MM.1S (cell line): ENCODE data around the gene FHIT.

Experiments used
- DNase-seq: peaks from one replicate; pipeline ENCODE4 v3.0.0-alpha.2; 2015
- H2AFZ ChIP-seq: fragments of 300-600 bp; sonication (generic); 2 replicates; pipeline ENCODE4 v1.6.0; 2016; ENCODE audit warnings: antibody characterized with exemption, low read length
- H3F3A ChIP-seq: fragments of 300-600 bp; sonication (generic); 2 replicates; pipeline ENCODE4 v1.6.1; 2016; ENCODE audit warnings: mild to moderate bottlenecking, antibody characterized with exemption, low read length, moderate library complexity, mixed read lengths; ENCODE audit not compliant: insufficient read depth
- H3K27ac ChIP-seq: fragments of 300-600 bp; sonication (generic); 2 replicates; pipeline ENCODE4 v1.5.1; 2016; ENCODE audit warnings: mild to moderate bottlenecking, low read length
- H3K27me3 ChIP-seq: fragments of 300-600 bp; sonication (generic); replicated peaks from 2 replicates; pipeline ENCODE4 v1.6.0; 2016; ENCODE audit warnings: low read length; ENCODE audit not compliant: insufficient read depth
- H3K36me3 ChIP-seq: fragments of 300-600 bp; sonication (generic); replicated peaks from 2 replicates; pipeline ENCODE4 v1.6.1; 2016; ENCODE audit warnings: mild to moderate bottlenecking, low read length, mixed read lengths; ENCODE audit not compliant: insufficient read depth
- H3K4me1 ChIP-seq: fragments of 300-600 bp; sonication (generic); 2 replicates; pipeline ENCODE4 v1.6.1; 2016; ENCODE audit warnings: low read length, mixed read lengths
- H3K4me2 ChIP-seq: fragments of 300-600 bp; sonication (generic); 2 replicates; pipeline ENCODE4 v1.6.0; 2016; ENCODE audit warnings: low read depth, low read length
- H3K4me3 ChIP-seq: fragments of 300-600 bp; sonication (generic); 2 replicates; pipeline ENCODE4 v1.5.1; 2016; ENCODE audit warnings: low read length, mixed read lengths
- H3K79me2 ChIP-seq: fragments of 300-600 bp; sonication (generic); 2 replicates; pipeline ENCODE4 v1.6.1; 2016; ENCODE audit warnings: mixed run types, low read length, mixed read lengths
- H3K9ac ChIP-seq: fragments of 300-600 bp; sonication (generic); 2 replicates; pipeline ENCODE4 v1.6.1; 2016; ENCODE audit warnings: low read length, mixed read lengths
- H3K9me2 ChIP-seq: fragments of 300-600 bp; sonication (generic); replicated peaks from 2 replicates; pipeline ENCODE4 v1.6.1; 2016; ENCODE audit warnings: mild to moderate bottlenecking, low read length, mixed read lengths; ENCODE audit not compliant: insufficient read depth
- H3K9me3 ChIP-seq: fragments of 300-600 bp; sonication (generic); replicated peaks from 2 replicates; pipeline ENCODE4 v1.6.1; 2016; ENCODE audit warnings: mild to moderate bottlenecking, low read length, mixed read lengths; ENCODE audit not compliant: insufficient read depth
- H4K20me1 ChIP-seq: fragments of 300-600 bp; sonication (generic); 2 replicates; pipeline ENCODE4 v1.6.1; 2016; ENCODE audit warnings: mild to moderate bottlenecking, low read length, moderate library complexity, mixed read lengths; ENCODE audit not compliant: insufficient read depth
- CTCF ChIP-seq: fragments of 300-600 bp; sonication (generic); IDR thresholded peaks from 2 replicates; pipeline ENCODE4 v1.5.1; 2016; ENCODE audit warnings: antibody characterized with exemption, low read length, mixed read lengths
- EZH2 ChIP-seq: fragments of 300-600 bp; sonication (generic); optimal IDR thresholded peaks from 2 replicates; pipeline ENCODE3; 2017; ENCODE audit warnings: low read depth, mild to moderate bottlenecking, antibody characterized with exemption, low read length, mixed read lengths
- EZH2phosphoT487 ChIP-seq: fragments of 300-600 bp; sonication (generic); IDR thresholded peaks from 2 replicates; pipeline ENCODE4 v1.6.1; 2018; ENCODE audit warnings: antibody characterized with exemption, low read length

Gene FHIT

GRCh38 chr3:61092870-61093269 is 158.4 kb downstream of the FHIT start:
- Histone ChIP-seq H3K4me1 (no peaks in the 10 kb centered on the region), H3K27me3 (no peaks in the 10 kb centered on the region), H3K27ac (no peak overlapping the region), H4K20me1 (no peaks in the 10 kb centered on the region), H3K79me2 (no peaks in the 10 kb centered on the region), H3K9ac (no peak overlapping the region), H3K4me3 (no peak overlapping the region), H3K36me3 (no peaks in the 10 kb centered on the region), H3K9me2 (no peaks in the 10 kb centered on the region), H3K9me3 (no peaks in the 10 kb centered on the region), H3F3A (no peaks in the 10 kb centered on the region), H2AFZ (no peak overlapping the region), H3K4me2 (no peak overlapping the region)
- TF ChIP-seq EZH2phosphoT487, result no peak
- no peak for TF ChIP-seq CTCF
- TF ChIP-seq EZH2, result no peak
- DNase-seq, result no peak

GRCh38 chr3:61090389-61091169 is 160.7 kb downstream of the FHIT start:
- H3K27me3 ChIP-seq, result no peaks in the 10 kb centered on the region
- no peaks in the 10 kb centered on the region for H3K9me3 ChIP-seq
- no peak overlapping the region for H3K4me2 ChIP-seq
- H4K20me1 ChIP-seq, result no peaks in the 10 kb centered on the region
- H3K4me3 ChIP-seq, result no peak overlapping the region
- H3K9me2 ChIP-seq, result no peaks in the 10 kb centered on the region
- no peaks in the 10 kb centered on the region for H3K36me3 ChIP-seq
- TF ChIP-seq EZH2phosphoT487 (no peak), EZH2 (no peak)
- H2AFZ ChIP-seq, result no peak overlapping the region
- H3K27ac ChIP-seq, result no peak overlapping the region
- no peak overlapping the region for H3K9ac ChIP-seq
- H3K4me1 ChIP-seq, result no peaks in the 10 kb centered on the region
- H3K79me2 ChIP-seq, result no peaks in the 10 kb centered on the region
- H3F3A ChIP-seq, result no peaks in the 10 kb centered on the region
- no peak for DNase-seq

- no peaks in the 10 kb centered on the region for H3K4me1 ChIP-seq
- no peak overlapping the region for H3K27ac ChIP-seq
- no peaks in the 10 kb centered on the region for H3K27me3 ChIP-seq
- H3K79me2 ChIP-seq, result no peaks in the 10 kb centered on the region
- TF ChIP-seq EZH2phosphoT487 (no peak), EZH2 (no peak)
- no peak for DNase-seq
- H3F3A ChIP-seq, result no peaks in the 10 kb centered on the region
- H2AFZ ChIP-seq, result no peak overlapping the region
- H3K9me2 ChIP-seq, result no peaks in the 10 kb centered on the region
- no peak overlapping the region for H3K4me2 ChIP-seq
- H3K9ac ChIP-seq, result no peak overlapping the region
- no peaks in the 10 kb centered on the region for H3K36me3 ChIP-seq
- H3K9me3 ChIP-seq, result no peaks in the 10 kb centered on the region
- no peak overlapping the region for H3K4me3 ChIP-seq
- H4K20me1 ChIP-seq, result no peaks in the 10 kb centered on the region
These were observed 163.8 kb downstream of the FHIT start for GRCh38 chr3:61087465-61087864.

GRCh38 chr3:61081554-61081953 is 169.7 kb downstream of the FHIT start:
- H3F3A ChIP-seq, result no peaks in the 10 kb centered on the region
- H3K27me3 ChIP-seq, result no peaks in the 10 kb centered on the region
- no peaks in the 10 kb centered on the region for H3K79me2 ChIP-seq
- H3K9me3 ChIP-seq, result no peaks in the 10 kb centered on the region
- no peaks in the 10 kb centered on the region; the same call in 1 of the 2 replicates for H3K9me2 ChIP-seq
- no peak overlapping the region for H3K4me3 ChIP-seq
- H3K4me2 ChIP-seq, result no peak overlapping the region
- no peak overlapping the region for H3K27ac ChIP-seq
- no peaks in the 10 kb centered on the region for H3K4me1 ChIP-seq
- H3K36me3 ChIP-seq, result no peaks in the 10 kb centered on the region
- no peak for TF ChIP-seq EZH2
- TF ChIP-seq EZH2phosphoT487, result no peak
- TF ChIP-seq CTCF, result no peak
- H4K20me1 ChIP-seq, result no peaks in the 10 kb centered on the region
- H3K9ac ChIP-seq, result no peak overlapping the region
- no peak overlapping the region for H2AFZ ChIP-seq
- no peak for DNase-seq
